Panc1 (cell line): Measurements from ENCODE around the gene PRDM1.

Source experiments
- TCF7L2 ChIP-seq: IDR thresholded peaks from 2 replicates; pipeline ENCODE4 v1.6.1; 2011; ENCODE audit warnings: mild to moderate bottlenecking, low read depth, low read length, inconsistent platforms
- TF ChIP-seq, protein P1 (sequence below): fragments of 450-650 bp; IDR thresholded peaks from 2 replicates; pipeline ENCODE4 v1.5.1; 2017; ENCODE audit warnings: mild to moderate bottlenecking

DNA sequence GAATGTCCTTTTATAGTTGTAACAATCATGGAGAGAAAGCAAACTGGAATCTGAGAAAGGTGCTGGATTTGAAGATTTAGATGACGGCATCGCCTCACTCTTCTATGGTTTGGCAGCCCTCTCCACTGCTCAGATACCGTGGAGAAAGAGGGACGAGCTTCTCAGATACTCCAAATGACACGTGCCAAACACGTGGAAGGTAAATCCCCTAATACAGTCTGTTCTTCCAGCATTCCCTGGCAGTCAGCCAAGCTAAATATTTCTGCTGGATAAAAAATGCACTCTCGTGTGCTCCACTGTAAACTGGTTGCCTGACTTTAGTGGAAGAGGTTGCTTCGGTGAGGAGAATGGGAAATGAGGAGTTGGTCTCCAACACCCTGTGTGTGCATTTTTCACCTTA lies 16.7 kb upstream of the PRDM1 start:
- TF ChIP-seq, protein P1, sequence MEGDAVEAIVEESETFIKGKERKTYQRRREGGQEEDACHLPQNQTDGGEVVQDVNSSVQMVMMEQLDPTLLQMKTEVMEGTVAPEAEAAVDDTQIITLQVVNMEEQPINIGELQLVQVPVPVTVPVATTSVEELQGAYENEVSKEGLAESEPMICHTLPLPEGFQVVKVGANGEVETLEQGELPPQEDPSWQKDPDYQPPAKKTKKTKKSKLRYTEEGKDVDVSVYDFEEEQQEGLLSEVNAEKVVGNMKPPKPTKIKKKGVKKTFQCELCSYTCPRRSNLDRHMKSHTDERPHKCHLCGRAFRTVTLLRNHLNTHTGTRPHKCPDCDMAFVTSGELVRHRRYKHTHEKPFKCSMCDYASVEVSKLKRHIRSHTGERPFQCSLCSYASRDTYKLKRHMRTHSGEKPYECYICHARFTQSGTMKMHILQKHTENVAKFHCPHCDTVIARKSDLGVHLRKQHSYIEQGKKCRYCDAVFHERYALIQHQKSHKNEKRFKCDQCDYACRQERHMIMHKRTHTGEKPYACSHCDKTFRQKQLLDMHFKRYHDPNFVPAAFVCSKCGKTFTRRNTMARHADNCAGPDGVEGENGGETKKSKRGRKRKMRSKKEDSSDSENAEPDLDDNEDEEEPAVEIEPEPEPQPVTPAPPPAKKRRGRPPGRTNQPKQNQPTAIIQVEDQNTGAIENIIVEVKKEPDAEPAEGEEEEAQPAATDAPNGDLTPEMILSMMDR, result no peak
- TF ChIP-seq TCF7L2, result no peak
